H4 (cell line): ENCODE results near the gene PCDHA1. TPM values are rescaled to one million over a fixed set of nuclear protein-coding genes. Genes with fewer than 3 reads are reported as not detected.

Source experiments
- DNase-seq: peaks from one replicate; pipeline ENCODE4 v3.0.0-alpha.2; 2015; ENCODE audit warnings: low spot score
- total RNA-seq: library from RNA; depleted of rRNA; stranded (reverse); fragments of >200 nt; shearing (Covaris generic); gene quantifications from 2 replicates; pipeline ENCODE4 v1.2.3, GENCODE V29; 2014

PCDHA1 gene
- total RNA-seq, 1 experiment from 2014 or later: 0.56 TPM

GRCh38 chr5:140923601-140924000 lies 137.7 kb downstream of the PCDHA1 start:
- no peak for DNase-seq

GRCh38 chr5:140925806-140926442 lies 140.0 kb downstream of the PCDHA1 start, which contains the start of gene PCDHAC1:
PCDHAC1 (plus strand) TSS chr5:140926299; CDS start chr5:140926893, 594 bp downstream.
- DNase-seq: no peak

- peak; percentile 66 for DNase-seq
Observed at GRCh38 chr5:140926443-140927227, 140.7 kb downstream of the PCDHA1 start.

DNA sequence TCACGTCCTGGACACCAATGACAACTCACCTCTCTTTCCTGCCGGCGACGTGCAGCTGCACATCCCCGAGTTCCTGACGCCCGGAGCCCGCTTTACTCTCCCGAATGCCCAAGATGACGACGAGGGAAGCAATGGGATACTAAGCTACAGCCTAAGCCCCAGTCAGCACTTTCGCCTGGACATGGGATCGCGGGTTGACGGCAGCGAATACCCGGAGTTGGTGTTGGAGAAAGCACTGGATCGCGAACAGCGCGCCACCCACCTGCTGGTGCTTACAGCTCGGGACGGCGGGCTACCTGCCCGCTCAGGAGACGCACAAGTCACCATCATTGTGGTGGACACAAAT lies 141.3 kb downstream of the PCDHA1 start:
- DNase-seq: no peak

DNA sequence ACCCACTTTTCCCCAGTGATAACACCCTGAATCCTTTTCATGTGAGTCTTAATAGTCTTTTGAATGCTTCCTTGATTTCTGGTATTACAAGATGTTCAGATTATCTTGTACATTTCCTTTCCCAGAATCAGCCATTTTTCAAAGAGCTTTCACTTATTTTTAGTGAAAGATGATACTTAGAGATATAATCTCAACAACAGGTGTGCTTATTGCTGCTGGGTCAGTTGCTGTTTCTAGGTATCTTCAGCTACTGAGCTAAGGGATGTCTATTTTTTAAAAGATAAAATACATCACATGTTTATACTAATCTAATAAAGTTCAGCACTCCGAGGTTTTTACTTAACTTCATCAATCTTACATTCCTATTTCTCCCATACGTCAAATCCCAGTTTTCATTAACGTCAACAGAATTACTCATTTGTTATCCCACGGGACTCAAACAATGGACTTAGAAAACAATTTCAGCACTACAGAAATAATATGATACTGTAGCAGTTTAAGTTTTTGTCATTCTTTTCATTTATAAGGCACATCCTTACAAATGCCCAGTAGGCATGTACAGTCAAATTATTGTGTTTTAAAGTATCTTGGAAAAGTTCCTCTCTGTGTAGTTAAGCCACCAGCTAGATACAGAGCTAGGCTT lies 149.1 kb downstream of the PCDHA1 start:
- no peak for DNase-seq

- DNase-seq: no peak
Observed at GRCh38 chr5:140946578-140946977, 160.6 kb downstream of the PCDHA1 start.

DNA sequence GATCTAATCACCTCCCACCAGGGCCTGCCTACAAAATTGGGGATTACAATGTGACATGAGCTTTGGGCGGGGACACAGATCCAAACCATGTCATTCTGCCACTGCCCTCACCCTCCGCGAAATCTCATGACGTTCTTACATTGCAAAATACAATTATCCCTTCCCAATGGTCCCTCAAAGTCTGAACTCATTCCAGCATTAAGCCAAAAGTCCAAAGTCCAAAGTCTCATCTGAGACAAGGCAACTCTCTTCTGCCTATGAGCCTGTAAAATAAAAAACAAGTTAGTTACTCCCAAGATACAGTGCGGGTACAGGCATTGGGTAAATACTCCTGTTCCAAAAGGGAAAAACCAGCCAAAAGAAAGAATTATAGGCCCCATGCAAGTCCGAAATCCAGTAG lies 165.7 kb downstream of the PCDHA1 start:
- DNase-seq: no peak

GRCh38 chr5:140953234-140953633 lies 167.3 kb downstream of the PCDHA1 start:
- DNase-seq: no peak

DNA sequence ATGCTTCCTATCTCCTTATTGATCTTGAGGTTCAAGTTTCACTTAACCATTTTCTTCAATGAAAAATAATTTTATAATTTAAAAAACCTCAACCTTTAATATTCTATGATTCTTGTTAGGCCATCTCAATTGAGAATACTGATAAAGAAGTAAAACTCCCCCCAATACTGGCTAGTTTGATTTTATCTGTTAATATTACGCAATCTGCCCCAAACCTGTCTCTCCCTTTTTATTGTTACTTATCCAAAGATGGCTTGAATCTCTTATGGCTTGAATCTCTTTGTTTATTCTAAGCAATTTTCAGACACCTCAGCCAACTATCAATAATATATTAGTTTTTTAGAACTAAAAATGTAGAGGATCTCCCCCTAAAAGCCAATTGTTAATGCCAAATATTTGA lies 176.2 kb downstream of the PCDHA1 start:
- no peak for DNase-seq

DNA sequence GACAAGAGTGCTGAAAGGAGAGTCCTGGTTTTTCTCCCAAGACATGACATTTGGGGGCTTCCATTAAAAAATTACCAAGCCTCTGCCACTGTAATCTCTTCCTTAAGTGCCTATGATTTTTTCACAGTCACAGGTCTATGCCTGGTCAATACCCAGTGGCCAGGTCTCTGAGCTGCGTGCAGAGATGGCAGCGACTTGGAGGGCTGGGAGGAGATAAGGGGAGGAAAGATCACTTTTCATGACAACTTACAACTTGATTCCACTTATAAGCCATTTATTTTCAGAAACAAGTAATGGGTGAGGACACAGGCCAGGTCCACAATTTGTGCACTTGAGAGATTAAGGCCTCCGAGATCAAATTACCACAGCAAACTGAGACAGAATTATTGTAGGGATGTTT lies 178.4 kb downstream of the PCDHA1 start:
- no peak for DNase-seq

DNA sequence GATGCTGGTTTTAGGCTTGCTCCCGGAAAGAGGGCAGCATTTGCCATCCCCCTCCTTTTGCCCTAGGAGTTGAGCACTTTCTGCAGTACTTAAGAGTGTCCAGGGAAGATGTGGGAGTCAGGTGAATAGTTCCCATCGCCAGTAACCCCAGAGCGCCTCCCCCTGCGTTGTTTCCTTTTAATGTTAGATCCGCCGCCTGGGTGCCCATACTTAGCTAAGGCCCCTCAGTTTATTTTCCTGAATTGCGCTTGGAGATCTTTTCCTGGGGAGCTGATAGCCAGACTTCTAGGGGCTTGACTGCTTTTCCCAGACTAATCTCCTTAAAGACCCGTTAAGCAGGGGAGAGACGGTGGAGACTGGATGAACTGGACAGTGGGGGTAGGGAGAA lies 180.0 kb downstream of the PCDHA1 start:
- DNase-seq: no peak

DNA sequence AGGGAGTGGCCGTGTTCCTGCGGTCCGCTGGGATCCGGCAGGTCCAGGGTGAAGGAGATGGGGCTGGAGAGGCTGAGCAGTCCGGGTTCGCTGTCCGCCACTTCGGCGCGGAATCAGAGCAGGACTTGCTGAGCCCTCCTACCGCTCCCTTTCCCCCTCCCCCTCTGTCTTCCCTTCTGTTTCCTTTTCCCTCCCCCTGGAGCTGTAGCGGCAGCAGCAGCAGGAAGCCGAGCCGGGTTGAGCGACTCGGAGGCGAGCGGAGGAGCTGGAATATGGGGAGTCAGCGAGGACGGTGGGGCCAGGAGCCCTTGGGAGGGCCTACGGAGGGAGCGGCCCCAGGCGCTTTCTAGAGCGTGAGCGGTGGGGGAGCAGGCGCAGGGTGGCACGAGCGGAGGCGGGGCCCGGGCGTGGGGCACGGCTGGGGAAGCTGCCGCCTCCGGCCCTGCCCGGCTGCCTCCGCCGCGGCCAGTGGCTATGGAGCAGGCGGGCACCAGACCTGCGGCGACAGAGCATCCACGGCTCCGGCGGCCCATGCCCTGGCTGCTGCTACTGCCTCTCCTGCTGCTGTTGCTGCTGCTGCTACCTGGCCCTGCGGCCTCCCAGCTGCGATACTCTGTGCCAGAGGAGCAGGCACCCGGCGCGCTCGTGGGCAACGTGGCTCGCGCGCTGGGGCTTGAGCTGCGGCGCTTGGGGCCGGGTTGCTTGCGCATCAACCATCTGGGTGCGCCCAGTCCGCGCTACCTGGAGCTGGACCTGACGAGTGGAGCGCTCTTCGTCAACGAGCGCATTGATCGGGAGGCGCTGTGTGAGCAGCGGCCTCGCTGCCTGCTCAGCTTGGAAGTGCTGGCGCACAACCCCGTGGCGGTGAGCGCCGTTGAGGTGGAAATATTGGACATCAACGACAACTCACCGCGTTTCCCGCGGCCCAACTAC lies 180.6 kb downstream of the PCDHA1 start, which contains the start of gene PCDHAC2:
Gene PCDHAC2 (plus strand): TSS at position 184 of the 933 bp plus-strand sequence. CDS start 291 bp downstream, at position 475.
- DNase-seq: peak; percentile 60

DNA sequence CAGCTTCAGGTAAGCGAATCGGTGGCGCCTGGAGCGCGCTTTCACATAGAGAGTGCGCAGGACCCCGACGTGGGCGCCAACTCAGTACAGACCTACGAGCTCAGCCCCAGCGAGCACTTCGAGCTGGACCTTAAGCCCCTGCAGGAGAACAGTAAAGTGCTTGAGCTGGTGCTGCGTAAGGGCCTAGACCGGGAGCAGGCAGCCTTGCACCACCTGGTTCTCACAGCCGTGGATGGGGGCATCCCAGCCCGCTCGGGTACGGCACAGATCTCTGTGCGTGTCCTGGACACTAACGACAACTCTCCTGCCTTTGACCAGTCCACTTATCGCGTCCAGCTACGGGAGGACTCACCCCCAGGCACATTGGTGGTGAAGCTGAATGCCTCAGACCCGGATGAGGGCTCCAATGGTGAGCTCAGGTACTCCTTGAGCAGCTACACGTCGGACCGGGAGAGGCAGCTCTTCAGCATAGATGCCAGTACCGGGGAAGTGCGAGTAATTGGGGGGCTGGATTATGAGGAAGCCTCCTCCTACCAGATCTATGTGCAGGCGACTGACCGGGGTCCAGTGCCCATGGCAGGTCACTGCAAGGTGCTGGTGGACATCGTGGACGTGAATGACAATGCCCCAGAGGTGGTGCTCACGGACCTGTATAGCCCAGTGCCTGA lies 181.4 kb downstream of the PCDHA1 start:
- DNase-seq: no peak

GRCh38 chr5:140969880-140970279 lies 183.9 kb downstream of the PCDHA1 start:
- DNase-seq: no peak

DNA sequence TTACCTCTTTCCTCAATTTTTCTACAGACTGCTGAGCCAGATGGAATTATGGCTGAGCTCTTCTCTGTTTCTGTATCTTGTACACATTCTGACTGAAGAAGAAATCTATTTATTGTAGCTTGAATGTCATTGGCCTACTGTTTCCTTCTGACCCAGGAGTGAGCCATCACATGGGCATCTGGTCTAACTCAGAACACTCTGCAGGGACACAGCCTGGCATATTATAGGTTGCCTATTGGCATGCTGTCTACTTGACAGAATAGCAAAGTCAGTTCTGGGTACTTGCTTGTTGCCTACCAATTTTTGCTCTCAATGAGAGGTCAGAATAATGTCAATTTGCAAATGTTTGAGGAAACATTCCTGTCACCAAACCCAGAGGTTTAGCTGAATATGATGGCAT lies 187.6 kb downstream of the PCDHA1 start:
- DNase-seq: no peak

GRCh38 chr5:140977003-140977402 lies 191.1 kb downstream of the PCDHA1 start:
- no peak for DNase-seq

DNA sequence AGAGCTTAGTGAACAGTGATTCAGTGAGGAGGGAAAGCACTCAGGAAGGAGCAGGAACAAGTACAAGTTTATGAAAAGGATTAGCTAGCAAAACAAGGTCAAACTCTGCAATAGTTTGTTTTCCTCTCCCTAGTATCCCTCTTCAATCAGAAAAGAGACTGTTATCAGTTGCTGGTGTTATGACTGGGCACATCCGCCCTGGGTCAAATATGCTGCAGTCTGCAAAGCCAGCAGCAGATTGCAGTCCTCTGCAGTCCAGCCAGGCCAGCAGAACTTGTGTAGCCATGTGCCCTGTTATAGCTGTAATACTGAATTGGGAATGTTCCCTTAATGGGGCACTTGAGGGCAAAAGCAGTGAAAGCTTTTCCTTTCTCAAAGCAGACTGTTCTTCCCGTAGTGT lies 192.3 kb downstream of the PCDHA1 start:
- DNase-seq: no peak

- DNase-seq: no peak
Observed at GRCh38 chr5:140978983-140979382, 193.0 kb downstream of the PCDHA1 start.

GRCh38 chr5:140982083-140982716 lies 196.3 kb downstream of the PCDHA1 start:
- no peak for DNase-seq

DNA sequence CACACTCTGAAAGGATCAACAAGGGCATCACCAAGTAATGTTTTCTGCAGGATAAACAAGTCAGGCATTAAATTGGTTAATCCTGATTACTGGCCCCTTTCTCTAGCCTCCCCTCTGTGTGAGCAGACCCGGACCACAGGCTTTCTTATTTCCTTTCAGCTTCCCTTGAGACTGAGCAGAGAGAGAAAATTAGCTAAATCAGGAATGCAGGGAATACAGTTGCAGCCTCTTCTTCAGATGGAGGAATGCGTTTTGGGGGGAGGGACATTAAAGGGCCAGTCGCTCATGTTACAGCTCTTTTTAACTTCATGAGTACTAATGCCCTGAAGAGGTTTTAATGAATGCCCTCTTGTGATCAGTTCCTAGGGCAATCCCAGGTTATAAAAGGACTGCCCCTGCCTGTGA lies 200.2 kb downstream of the PCDHA1 start:
- no peak for DNase-seq

DNA sequence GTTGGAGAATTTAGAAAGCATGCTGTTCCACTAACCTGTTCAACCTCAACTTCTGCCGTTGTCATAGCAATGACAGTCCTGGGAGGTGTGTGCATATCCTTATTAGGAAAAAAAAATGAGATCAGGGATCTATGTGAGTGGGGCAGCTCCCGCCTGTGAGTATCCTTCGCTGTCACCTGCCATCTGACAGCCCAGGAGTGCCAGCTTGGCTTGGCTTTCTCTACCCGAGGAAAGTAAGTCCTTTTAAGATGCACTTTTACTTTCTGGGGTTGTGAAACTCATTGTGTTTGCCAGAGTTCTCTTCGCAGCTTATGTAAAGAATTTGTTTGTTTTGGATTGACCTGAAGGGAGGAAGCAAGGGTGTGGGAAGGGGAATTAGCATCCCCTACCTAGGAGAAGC lies 202.2 kb downstream of the PCDHA1 start:
- no peak for DNase-seq
